Astrocyte of the spinal cord (primary cell): Measurements from ENCODE around the gene CASQ2.

Experiments
- DNase-seq: peaks from one replicate; pipeline ENCODE4 v3.0.0; 2011; ENCODE audit warnings: low read depth, low spot score
- H3K4me3 ChIP-seq: 2 replicates; pipeline ENCODE4 v1.5.1; 2011; ENCODE audit warnings: low read depth, mild to moderate bottlenecking, low read length, moderate library complexity
- in situ Hi-C: cut with HindIII; loops from 2 replicates; pipeline ENCODE4 v1.10.0; 2017; ENCODE audit warnings: low sequenced_read_pairs
- TF ChIP-seq, protein P1 (sequence below): IDR thresholded peaks from 2 replicates; pipeline ENCODE4 v1.5.1; 2012; ENCODE audit warnings: low read depth, mild to moderate bottlenecking, low read length, inconsistent platforms

CASQ2 gene

DNA sequence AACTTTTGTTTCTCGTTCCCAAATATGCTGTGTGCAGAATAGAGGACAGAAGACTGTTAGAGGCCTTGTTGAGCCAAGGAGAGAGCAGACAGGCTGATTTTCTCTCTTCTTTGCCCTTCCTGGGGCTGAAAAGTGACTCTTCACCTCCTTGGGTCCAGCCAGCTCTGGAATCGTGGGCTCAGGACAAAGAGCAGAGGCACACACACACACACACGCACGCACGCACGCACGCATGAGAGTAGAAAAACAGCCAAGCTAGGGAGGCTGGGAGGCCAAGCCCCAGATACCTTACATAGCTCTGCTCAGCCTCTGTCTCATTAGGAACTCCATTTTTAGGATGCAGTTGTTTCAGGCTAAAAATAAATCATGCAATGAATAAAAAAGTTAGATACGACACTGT is at the start of gene CASQ2:
TSS of gene CASQ2 (minus strand) at position 166 of the 400 bp plus-strand sequence. CDS start 173 bp downstream, outside the sequence.
- in situ Hi-C loops = no loop called here
- no peak for DNase-seq
- TF ChIP-seq, protein P1, sequence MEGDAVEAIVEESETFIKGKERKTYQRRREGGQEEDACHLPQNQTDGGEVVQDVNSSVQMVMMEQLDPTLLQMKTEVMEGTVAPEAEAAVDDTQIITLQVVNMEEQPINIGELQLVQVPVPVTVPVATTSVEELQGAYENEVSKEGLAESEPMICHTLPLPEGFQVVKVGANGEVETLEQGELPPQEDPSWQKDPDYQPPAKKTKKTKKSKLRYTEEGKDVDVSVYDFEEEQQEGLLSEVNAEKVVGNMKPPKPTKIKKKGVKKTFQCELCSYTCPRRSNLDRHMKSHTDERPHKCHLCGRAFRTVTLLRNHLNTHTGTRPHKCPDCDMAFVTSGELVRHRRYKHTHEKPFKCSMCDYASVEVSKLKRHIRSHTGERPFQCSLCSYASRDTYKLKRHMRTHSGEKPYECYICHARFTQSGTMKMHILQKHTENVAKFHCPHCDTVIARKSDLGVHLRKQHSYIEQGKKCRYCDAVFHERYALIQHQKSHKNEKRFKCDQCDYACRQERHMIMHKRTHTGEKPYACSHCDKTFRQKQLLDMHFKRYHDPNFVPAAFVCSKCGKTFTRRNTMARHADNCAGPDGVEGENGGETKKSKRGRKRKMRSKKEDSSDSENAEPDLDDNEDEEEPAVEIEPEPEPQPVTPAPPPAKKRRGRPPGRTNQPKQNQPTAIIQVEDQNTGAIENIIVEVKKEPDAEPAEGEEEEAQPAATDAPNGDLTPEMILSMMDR = no peak
- no peak within 1 kb of the TSS for H3K4me3 ChIP-seq

DNA sequence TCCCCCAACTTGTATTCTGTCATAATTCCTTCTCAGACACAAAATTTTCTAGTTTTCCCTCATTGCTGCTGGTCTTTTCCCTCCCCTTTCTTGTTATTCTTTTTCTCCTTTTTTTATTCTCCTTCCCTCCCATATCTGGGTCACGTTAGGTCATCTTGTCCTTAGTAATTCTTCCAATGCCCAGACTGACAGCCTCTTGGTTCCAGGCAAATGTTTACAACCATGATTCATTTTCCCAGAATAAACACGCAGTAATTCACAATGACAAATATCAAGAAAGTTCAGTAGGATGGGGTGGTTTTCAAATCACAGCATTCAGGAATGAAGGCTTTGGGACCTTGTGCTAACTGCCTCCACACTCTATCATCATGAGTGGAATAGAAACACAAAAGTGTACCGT is 47.2 kb upstream of the CASQ2 start:
- in situ Hi-C loops = no loop called here
- H3K4me3 ChIP-seq = no peak overlapping the region
- TF ChIP-seq, protein P1 = no peak
- no peak for DNase-seq

DNA sequence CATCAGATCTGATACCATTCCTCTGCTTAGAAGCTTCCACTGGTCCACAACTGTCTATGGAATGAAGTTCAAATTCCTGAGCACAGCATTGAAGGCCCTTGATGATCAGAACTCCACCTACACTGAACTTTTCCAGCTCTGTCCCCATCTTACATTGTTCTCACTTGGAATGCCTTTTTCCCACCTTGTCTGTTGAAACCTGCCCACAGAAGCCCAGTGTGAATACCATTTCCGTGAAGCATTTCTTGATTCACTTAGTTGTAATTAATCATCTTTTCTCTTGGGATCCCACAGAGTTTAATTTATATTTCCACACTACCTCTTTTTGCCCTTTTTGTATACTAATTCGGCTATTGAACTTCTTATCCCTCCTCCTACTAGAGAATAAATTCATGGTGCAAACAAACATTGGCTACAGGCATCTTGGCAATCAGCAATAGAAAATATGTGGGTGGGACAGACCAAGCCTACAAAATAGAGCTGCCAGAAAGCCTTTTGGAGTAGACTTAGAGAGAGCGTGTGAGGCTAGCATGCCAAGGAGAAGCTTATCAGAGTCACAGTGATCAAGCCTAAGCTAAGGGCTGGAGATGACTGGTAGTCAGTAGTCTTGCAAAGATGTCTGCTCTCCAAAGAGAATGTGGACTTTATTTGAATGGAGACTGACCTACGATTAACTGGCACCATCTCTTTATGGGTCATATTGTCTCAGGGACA is 46.3 kb upstream of the CASQ2 start:
- TF ChIP-seq, protein P1 = no peak
- no peak for DNase-seq
- H3K4me3 ChIP-seq = no peak overlapping the region
- in situ Hi-C loops = no loop called here

DNA sequence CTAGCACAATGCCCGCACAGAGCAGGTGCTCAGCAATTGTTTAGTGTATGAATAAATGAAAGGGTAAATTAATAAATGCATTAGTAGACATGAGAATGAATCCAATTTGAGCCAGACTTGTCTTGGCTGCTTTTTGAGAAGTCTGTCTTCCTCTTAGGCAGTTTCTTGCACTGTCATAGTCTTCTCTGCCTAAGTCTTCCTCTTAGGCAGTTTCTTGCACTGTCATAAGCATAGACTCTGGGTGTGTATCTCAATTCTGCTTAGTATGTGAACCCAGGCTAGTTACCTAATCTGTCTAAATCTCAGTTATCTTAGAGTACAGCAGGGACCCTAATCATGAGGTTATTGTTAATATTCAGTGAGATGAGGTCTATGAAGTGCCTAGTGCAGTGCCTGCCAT is 45.2 kb upstream of the CASQ2 start:
- in situ Hi-C loops = no loop called here
- DNase-seq = no peak
- TF ChIP-seq, protein P1 = no peak
- H3K4me3 ChIP-seq = no peak overlapping the region

DNA sequence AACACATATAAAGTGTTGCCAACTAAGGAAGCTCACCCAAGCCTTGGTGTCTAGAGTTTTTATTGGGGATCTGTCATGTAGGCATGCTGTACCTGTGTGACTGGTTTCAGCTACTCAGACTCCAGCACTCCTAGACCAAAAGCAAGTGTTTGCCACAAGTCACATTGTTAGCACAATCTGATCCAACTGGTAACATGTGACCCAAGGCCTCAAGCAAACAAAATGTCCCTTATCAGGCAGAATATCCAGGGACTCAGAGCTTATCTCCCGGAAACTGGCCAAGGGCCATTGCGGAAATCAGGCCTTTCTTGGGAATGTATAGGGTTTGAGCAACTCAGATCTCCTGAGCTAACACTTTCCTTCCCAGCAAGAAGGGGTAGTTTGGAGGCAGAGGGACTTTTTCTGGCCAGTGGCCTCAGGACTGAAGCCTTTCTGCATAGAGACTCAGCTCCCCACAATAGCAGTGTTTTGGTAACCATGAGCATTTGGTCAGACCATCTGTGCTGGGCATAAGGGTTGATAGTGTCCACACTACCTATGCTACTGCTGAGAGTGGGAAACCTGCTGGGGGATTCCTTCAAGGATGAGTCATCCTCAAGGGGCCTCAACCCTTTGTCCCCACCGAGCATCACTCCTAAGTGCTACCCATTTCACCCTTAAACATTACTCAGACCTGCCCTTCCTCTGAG is 42.8 kb upstream of the CASQ2 start:
- TF ChIP-seq, protein P1 = no peak
- in situ Hi-C loops = no loop called here
- no peak overlapping the region for H3K4me3 ChIP-seq
- no peak for DNase-seq

DNA sequence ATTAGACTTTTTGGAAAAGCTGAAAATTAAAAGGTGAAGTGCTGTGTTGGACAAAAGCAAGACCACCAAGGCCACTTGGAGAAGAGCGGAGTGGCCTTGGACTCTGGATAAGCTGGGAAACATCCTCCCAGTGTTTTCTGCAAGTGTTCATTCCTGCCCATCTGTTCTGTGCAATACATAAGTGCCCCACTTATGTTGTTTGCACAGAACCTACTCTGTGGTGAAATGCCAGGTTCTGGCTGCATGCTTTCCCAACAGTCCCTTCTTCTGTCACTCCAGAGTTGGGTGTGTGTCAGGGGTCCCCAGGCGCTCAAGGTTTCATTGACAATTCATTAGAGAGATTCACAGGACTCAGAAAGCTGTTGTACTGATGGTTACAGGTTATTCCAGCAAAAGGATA is 42.1 kb upstream of the CASQ2 start:
- in situ Hi-C loops = no loop called here
- H3K4me3 ChIP-seq = no peak overlapping the region
- TF ChIP-seq, protein P1 = no peak
- DNase-seq = no peak
